Panc1 (cell line): ENCODE data around the gene PIK3R6. TPM values are rescaled to one million over a fixed set of nuclear protein-coding genes. Genes with fewer than 3 reads are reported as not detected.

Source experiments
- ATAC-seq: fragments of 200-7000 bp; cut with Tn5 transposase; 2 replicates; pipeline ENCODE4 v1.9.1; 2020; ENCODE audit warnings: mild to moderate bottlenecking, moderate library complexity
- BruUV-seq: library from RNA; stranded (reverse); fragments of 400-500 nt; replicated peaks from 2 replicates; lab custom pipeline; 2021; lab: Mats Ljungman, UMichigan
- CTCF ChIA-PET: fragments of 300-600 bp; sonication (Branson Sonifier 250); formaldehyde crosslinking; loops from one replicate; lab custom pipeline; 2022; ENCODE audit warnings: antibody characterized with exemption; lab: Charles Lee
- POLR2A ChIA-PET: fragments of 300-600 bp; sonication (Branson Sonifier 250); formaldehyde crosslinking; loops from one replicate; lab custom pipeline; 2022; ENCODE audit warnings: antibody characterized with exemption; lab: Charles Lee
- DNase-seq: peaks from one replicate; pipeline ENCODE4 v3.0.0-alpha.2; 2010; ENCODE audit warnings: low read depth, low spot score
- H3K27ac ChIP-seq: 2 replicates; pipeline ENCODE4 v1.5.1; 2011; ENCODE audit warnings: mild to moderate bottlenecking, low read length, inconsistent platforms
- H3K27me3 ChIP-seq: fragments of 200-500 bp; sonication (Bioruptor generic); 2 replicates; pipeline ENCODE4 v1.6.0; 2014; ENCODE audit warnings: low read length, inconsistent platforms; ENCODE audit not compliant: control insufficient read depth, insufficient read depth
- H3K36me3 ChIP-seq: fragments of 200-500 bp; sonication (Bioruptor generic); 2 replicates; pipeline ENCODE4 v1.5.1; 2014; ENCODE audit warnings: inconsistent platforms, mild to moderate bottlenecking, low read length, moderate library complexity; ENCODE audit not compliant: control insufficient read depth, insufficient read depth
- H3K4me1 ChIP-seq: 2 replicates; pipeline ENCODE4 v1.5.1; 2011; ENCODE audit warnings: inconsistent platforms, mild to moderate bottlenecking, low read length, moderate library complexity; ENCODE audit not compliant: control insufficient read depth, insufficient read depth
- H3K4me3 ChIP-seq, 2 experiments: 2 replicates each; pipeline ENCODE4 v1.5.1; 2011 to 2012; ENCODE audit warnings: low read depth in 2 of 2, low read length in 2 of 2, mild to moderate bottlenecking in 2 of 2, inconsistent platforms in 1 of 2, moderate library complexity in 1 of 2
- H3K9me3 ChIP-seq: fragments of 200-500 bp; sonication (Bioruptor generic); 2 replicates; pipeline ENCODE4 v1.5.1; 2014; ENCODE audit warnings: low read depth, mild to moderate bottlenecking, inconsistent platforms, low read length, moderate library complexity; ENCODE audit not compliant: control insufficient read depth, insufficient read depth
- POLR2AphosphoS5 ChIP-seq: IDR thresholded peaks from 2 replicates; pipeline ENCODE4 v1.6.1; 2012; ENCODE audit warnings: mild to moderate bottlenecking, low read depth, low read length, moderate library complexity
- SIN3A ChIP-seq: IDR thresholded peaks from 2 replicates; pipeline ENCODE4 v1.6.1; 2012; ENCODE audit warnings: low read depth, mild to moderate bottlenecking, low read length, moderate library complexity, borderline replicate concordance; ENCODE audit not compliant: insufficient read depth
- TCF7L2 ChIP-seq: IDR thresholded peaks from 2 replicates; pipeline ENCODE4 v1.6.1; 2011; ENCODE audit warnings: mild to moderate bottlenecking, low read depth, low read length, inconsistent platforms
- in situ Hi-C: cut with HindIII; loops from 2 replicates; pipeline ENCODE4 v1.10.0; 2016; ENCODE audit warnings: low sequenced_read_pairs, low pct_unique_long_range_greater_than_20kb
- intact Hi-C: fragments of 100-400 bp; cut with micrococcal nuclease; formaldehyde crosslinking; loops from one replicate; pipeline ENCODE4 v1.10.0; 2022; ENCODE audit not compliant: unreplicated experiment
- total RNA-seq: library from RNA; stranded (reverse); gene quantifications from one replicate; pipeline ENCODE4 v1.2.1, GENCODE V29; 2021; ENCODE audit not compliant: unreplicated experiment
- TF ChIP-seq, protein P1 (sequence below), 2 experiments: IDR thresholded peaks; 2 replicates each; pipeline ENCODE4 v1.6.1; 2011 to 2012; ENCODE audit warnings: low read depth in 2 of 2, control low read depth in 1 of 2, low read length in 1 of 2, mild to moderate bottlenecking in 1 of 2, moderate library complexity in 1 of 2; ENCODE audit not compliant: insufficient read depth in 1 of 2
- TF ChIP-seq, protein P2 (sequence below): fragments of 450-650 bp; IDR thresholded peaks from 2 replicates; pipeline ENCODE4 v1.5.1; 2017; ENCODE audit warnings: mild to moderate bottlenecking

PIK3R6 gene
- total RNA-seq, 1 experiment from 2014 or later, result not detected

DNA sequence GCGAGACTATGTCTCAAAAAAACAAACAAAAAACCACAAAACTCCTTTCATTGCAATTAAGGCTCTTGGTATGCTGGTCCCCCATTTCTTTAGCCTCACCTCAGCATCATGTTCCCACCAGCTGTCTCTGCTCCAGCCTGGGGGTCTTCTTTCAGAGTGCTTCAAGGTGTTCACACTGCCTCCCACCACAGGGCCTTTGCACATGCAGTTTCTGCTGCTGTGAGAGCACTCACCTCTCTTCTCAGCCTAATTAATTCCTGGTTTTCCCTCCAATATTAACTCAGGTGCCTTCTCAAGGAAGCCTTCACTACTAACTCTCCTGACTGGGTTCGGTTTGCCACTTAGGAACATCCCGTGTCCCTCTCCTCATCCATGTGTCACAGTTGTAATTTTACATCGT lies 15.9 kb upstream of the PIK3R6 start:
- Histone ChIP-seq H3K4me3 (no peak overlapping the region), H3K36me3 (no peaks in the 10 kb centered on the region), H3K27ac (no peak overlapping the region), H3K4me1 (no peaks in the 10 kb centered on the region), H3K27me3 (no peaks in the 10 kb centered on the region; the same call in 1 of the 2 replicates), H3K9me3 (no peaks in the 10 kb centered on the region)
- in situ Hi-C loops (no loop called here), intact Hi-C loops (no loop called here)
- ATAC-seq, result no peak
- DNase-seq, result no peak
- TF ChIP-seq POLR2AphosphoS5 (no peak), SIN3A (no peak), TCF7L2 (no peak)
- TF ChIP-seq, protein P1, sequence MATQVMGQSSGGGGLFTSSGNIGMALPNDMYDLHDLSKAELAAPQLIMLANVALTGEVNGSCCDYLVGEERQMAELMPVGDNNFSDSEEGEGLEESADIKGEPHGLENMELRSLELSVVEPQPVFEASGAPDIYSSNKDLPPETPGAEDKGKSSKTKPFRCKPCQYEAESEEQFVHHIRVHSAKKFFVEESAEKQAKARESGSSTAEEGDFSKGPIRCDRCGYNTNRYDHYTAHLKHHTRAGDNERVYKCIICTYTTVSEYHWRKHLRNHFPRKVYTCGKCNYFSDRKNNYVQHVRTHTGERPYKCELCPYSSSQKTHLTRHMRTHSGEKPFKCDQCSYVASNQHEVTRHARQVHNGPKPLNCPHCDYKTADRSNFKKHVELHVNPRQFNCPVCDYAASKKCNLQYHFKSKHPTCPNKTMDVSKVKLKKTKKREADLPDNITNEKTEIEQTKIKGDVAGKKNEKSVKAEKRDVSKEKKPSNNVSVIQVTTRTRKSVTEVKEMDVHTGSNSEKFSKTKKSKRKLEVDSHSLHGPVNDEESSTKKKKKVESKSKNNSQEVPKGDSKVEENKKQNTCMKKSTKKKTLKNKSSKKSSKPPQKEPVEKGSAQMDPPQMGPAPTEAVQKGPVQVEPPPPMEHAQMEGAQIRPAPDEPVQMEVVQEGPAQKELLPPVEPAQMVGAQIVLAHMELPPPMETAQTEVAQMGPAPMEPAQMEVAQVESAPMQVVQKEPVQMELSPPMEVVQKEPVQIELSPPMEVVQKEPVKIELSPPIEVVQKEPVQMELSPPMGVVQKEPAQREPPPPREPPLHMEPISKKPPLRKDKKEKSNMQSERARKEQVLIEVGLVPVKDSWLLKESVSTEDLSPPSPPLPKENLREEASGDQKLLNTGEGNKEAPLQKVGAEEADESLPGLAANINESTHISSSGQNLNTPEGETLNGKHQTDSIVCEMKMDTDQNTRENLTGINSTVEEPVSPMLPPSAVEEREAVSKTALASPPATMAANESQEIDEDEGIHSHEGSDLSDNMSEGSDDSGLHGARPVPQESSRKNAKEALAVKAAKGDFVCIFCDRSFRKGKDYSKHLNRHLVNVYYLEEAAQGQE (IDR thresholded peaks at IDR 0.05; ENCODE audit: insufficient read depth in 1 of 2, low read depth in 2 of 2, low read length in 1 of 2), result no peak
- TF ChIP-seq, protein P2, sequence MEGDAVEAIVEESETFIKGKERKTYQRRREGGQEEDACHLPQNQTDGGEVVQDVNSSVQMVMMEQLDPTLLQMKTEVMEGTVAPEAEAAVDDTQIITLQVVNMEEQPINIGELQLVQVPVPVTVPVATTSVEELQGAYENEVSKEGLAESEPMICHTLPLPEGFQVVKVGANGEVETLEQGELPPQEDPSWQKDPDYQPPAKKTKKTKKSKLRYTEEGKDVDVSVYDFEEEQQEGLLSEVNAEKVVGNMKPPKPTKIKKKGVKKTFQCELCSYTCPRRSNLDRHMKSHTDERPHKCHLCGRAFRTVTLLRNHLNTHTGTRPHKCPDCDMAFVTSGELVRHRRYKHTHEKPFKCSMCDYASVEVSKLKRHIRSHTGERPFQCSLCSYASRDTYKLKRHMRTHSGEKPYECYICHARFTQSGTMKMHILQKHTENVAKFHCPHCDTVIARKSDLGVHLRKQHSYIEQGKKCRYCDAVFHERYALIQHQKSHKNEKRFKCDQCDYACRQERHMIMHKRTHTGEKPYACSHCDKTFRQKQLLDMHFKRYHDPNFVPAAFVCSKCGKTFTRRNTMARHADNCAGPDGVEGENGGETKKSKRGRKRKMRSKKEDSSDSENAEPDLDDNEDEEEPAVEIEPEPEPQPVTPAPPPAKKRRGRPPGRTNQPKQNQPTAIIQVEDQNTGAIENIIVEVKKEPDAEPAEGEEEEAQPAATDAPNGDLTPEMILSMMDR, result no peak
- ChIA-PET POLR2A (no interaction called here), CTCF (no interaction called here)
- no TSS peak for BruUV-seq

GRCh38 chr17:8881606-8882005 lies 14.1 kb upstream of the PIK3R6 start:
- Histone ChIP-seq H3K27ac (no peak overlapping the region), H3K27me3 (peaks cover 3% of the 10 kb centered on the region), H3K9me3 (no peaks in the 10 kb centered on the region), H3K4me1 (no peaks in the 10 kb centered on the region), H3K36me3 (no peaks in the 10 kb centered on the region), H3K4me3 (no peak overlapping the region)
- DNase-seq (no peak), ATAC-seq (no peak)
- in situ Hi-C loops, result no loop called here
- BruUV-seq, result no TSS peak
- TF ChIP-seq, protein P1 (IDR thresholded peaks at IDR 0.05; ENCODE audit: insufficient read depth in 1 of 2, low read depth in 2 of 2, low read length in 1 of 2), result no peak
- CTCF ChIA-PET, result no interaction called here
- intact Hi-C loops, result no loop called here
- POLR2A ChIA-PET, result no interaction called here
